GM12864 (cell line): ENCODE data around the gene GRID1.

Experiments used
- DNase-seq: peaks from one replicate; pipeline ENCODE4 v3.0.0-alpha.2; 2011; ENCODE audit warnings: low read depth
- H3K4me3 ChIP-seq: 2 replicates; pipeline ENCODE4 v1.5.1; 2011; ENCODE audit warnings: mild to moderate bottlenecking, low read depth, low read length, control low read depth
- TF ChIP-seq, protein P1 (sequence below): IDR thresholded peaks from 2 replicates; pipeline ENCODE4 v1.5.1; 2011; ENCODE audit warnings: low read depth, mild to moderate bottlenecking, moderate library complexity, low read length, control low read depth, inconsistent platforms; ENCODE audit errors: missing control alignments

The GRID1 gene

DNA sequence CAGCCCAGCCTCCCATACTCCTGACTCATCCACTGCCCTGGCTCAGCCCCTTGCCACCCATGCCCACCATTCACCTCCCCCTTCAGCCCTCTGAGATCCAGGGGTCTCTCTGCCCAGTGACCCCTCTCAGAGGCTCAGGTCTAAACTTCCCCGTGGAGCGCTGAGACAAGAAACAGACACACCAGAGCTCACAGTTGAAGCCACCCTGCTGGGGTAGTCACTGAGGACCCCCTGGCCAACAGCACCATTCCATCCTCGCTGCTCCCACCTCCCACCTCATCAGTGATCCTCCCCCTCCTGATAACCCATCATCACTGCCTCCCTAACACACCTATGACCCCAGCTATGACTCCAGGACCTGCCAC is 100.7 kb downstream of the GRID1 start:
- no peak overlapping the region for H3K4me3 ChIP-seq
- TF ChIP-seq, protein P1, sequence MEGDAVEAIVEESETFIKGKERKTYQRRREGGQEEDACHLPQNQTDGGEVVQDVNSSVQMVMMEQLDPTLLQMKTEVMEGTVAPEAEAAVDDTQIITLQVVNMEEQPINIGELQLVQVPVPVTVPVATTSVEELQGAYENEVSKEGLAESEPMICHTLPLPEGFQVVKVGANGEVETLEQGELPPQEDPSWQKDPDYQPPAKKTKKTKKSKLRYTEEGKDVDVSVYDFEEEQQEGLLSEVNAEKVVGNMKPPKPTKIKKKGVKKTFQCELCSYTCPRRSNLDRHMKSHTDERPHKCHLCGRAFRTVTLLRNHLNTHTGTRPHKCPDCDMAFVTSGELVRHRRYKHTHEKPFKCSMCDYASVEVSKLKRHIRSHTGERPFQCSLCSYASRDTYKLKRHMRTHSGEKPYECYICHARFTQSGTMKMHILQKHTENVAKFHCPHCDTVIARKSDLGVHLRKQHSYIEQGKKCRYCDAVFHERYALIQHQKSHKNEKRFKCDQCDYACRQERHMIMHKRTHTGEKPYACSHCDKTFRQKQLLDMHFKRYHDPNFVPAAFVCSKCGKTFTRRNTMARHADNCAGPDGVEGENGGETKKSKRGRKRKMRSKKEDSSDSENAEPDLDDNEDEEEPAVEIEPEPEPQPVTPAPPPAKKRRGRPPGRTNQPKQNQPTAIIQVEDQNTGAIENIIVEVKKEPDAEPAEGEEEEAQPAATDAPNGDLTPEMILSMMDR: no peak
- no peak for DNase-seq

DNA sequence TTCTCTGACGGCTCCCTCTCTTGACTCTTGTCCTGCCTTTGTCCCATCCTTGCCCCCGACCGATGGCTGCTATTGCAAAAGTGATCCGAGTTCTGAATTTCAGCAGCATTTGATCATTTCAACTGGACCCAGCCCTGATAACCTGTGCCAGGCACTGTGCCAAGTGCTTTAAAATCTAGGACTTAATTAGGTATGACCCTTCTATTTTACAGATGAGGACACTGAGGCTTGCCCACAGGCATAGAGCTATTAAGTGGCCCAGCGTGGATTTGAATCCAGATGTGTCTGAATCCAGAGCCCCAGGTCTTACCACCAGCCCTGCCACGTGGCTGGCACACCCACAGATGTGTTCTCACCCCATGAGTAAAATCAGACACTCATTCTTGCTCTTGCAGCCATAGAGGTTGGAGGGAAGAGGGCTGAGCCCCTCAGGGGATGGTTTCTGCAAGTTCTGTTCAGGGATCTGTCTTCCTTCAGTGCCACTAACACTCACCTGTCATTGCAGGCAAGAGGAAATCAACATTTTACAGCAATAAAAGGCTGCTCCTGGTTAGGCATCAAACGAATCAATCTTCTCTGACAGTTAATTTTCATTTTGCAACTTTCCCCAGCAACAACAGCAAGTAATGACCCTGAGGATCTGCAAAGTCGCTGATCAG is 101.2 kb downstream of the GRID1 start:
- DNase-seq: no peak
- H3K4me3 ChIP-seq: no peak overlapping the region
- TF ChIP-seq, protein P1: no peak

DNA sequence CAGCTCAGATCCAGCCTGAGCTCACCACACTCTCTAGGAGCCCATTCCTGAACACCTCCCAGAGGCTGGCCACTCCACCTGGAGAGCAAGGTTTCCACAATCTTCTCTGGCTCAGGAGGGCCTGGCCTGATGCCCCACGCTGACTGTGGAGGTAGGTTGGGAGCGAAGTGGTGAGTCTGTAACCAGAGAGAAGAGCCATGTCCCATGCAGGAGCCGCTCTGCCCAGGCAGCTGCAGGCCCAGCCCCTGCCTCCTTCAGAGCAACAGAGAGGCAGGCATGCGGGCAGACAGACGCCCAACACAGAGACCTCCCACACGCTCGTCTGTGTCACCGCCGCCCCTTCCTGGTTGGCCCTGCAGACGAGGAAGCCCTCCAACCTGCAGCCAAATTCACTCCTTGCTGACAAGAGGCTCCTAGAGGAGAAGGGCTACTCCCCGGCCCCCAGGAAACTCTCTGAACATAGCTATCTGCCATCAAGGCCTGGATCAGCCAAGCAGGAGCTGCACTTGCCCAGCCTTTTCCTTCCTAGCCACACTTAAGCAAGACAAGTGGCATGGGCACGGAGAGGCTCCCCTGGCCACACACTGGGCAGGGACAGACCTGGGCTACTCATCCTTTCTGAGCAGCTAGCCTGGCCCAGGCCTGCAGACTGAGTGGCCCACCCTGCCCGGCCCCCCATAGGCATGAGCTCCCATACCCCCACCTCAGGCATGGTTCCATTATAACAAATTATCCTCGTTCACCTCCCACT is 101.9 kb downstream of the GRID1 start:
- no peak for DNase-seq
- H3K4me3 ChIP-seq: no peak overlapping the region
- TF ChIP-seq, protein P1: no peak

DNA sequence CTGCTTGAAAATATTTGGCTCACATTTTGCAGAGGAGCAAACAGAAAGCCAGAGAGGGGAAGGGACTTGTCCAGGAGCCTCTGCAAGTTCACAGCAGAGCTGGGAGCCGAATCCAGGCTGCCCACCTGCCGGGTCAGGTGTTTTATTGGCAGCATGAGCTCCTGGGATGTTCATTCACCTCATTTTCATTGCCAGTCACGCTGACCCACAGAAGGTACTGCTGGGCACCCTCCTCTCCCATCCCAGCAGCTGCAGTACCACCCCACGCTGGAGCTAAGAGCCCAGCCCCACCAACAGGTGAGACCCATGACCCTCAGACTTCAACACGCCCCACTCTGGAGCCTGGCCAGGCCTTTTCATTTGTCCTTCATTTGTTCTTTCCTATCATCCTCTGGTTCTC is 102.7 kb downstream of the GRID1 start:
- H3K4me3 ChIP-seq: no peak overlapping the region
- TF ChIP-seq, protein P1: no peak
- DNase-seq: no peak

DNA sequence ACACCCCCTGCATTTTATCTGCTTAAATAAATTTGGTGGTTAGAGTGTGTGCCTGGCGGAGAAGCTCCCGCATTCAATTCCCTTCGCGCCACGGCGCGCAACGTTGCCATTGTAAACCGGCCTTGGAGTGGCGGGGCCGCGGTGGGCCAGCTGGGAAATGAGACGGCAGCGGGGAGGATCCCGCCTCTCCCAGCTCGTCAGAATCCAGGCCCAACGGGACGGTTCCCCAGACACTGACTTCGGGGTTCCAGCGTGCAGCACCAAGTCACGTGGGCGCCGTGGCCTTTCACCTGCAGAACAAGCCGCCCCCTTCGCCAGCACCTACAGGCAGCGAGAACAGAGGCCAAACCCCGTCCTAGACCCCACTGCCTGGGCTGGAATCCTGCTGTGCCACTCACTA is 103.4 kb downstream of the GRID1 start:
- no peak overlapping the region for H3K4me3 ChIP-seq
- no peak for DNase-seq
- TF ChIP-seq, protein P1: no peak

DNA sequence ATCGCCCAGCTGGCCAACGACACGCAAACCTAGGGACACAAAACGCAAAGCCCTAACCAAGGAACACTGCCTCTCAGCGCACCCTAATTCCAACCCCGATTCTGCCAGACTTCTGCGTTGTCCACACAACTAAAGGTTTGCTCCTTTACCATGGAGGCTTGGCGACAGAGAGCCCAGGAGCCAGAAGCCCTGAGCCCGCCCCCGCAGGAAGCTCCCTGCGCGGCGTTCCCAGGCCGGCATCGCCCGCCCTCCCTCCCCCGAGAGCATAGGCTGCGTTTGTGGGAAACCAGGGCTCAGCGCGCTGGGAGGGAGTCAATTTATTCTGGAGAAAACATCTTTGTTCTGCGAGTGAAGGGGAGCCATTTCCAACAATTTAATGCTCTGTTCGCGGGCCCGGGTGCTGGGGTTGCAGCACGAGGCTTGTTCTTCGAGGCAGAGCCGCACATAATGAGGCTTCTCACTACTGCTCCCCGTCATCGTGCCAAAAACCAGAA is 103.9 kb downstream of the GRID1 start:
- DNase-seq: no peak
- TF ChIP-seq, protein P1: no peak
- H3K4me3 ChIP-seq: no peak overlapping the region
